Omental fat pad (tissue), 4 donors: Measurements from ENCODE around the gene CYP3A5. TPM values are rescaled to one million over a fixed set of nuclear protein-coding genes. Genes with fewer than 3 reads are reported as not detected.

Experiments used
- ATAC-seq: fragments of 150-250 bp; one replicate; pipeline ENCODE4 v1.9.1; 2016; ENCODE audit warnings: mild to moderate bottlenecking, moderate library complexity; ENCODE audit not compliant: low FRiP score
- DNase-seq: peaks from one replicate; pipeline ENCODE4 v3.0.0-alpha.2; 2019; ENCODE audit warnings: low spot score
- CTCF ChIP-seq, 3 donors: fragments of 450-650 bp; IDR thresholded peaks; one replicate each; pipeline ENCODE4 v1.5.1; 2016 to 2017; ENCODE audit warnings: antibody characterized with exemption in 3 of 3, mild to moderate bottlenecking in 3 of 3, moderate library complexity in 2 of 3
- total RNA-seq, 4 donors: library from RNA; depleted of rRNA; stranded (reverse); fragments of >200 nt; gene quantifications; one replicate each; pipeline ENCODE4 v1.1.0, GENCODE V29; 2016

The CYP3A5 gene
- total RNA-seq, 4 donors from 2014 or later = 6.2 to 92.0 (median 13.8) TPM

- no peak for TF ChIP-seq CTCF (IDR thresholded peaks at IDR 0.05)
- DNase-seq (no peak), ATAC-seq (no peak)
Measured at GRCh38 chr7:99677013-99677647, 2.7 kb downstream of the CYP3A5 start.

- no peak for TF ChIP-seq CTCF (IDR thresholded peaks at IDR 0.05)
- ATAC-seq (no peak), DNase-seq (no peak)
Measured at GRCh38 chr7:99674995-99675742, 4.6 kb downstream of the CYP3A5 start.

GRCh38 chr7:99672573-99672972 lies 7.2 kb downstream of the CYP3A5 start:
- no peak for ATAC-seq
- DNase-seq = no peak
- TF ChIP-seq CTCF (IDR thresholded peaks at IDR 0.05) = no peak

- TF ChIP-seq CTCF (IDR thresholded peaks at IDR 0.05) = no peak
- no peak for DNase-seq
- no peak for ATAC-seq
Measured at GRCh38 chr7:99669782-99670181, 10.0 kb downstream of the CYP3A5 start.

- DNase-seq (no peak), ATAC-seq (no peak)
- TF ChIP-seq CTCF (IDR thresholded peaks at IDR 0.05) = no peak
Measured at GRCh38 chr7:99668541-99668940, 11.3 kb downstream of the CYP3A5 start.

GRCh38 chr7:99667179-99667578 lies 12.6 kb downstream of the CYP3A5 start:
- DNase-seq = no peak
- no peak for TF ChIP-seq CTCF (IDR thresholded peaks at IDR 0.05)
- ATAC-seq = no peak

- ATAC-seq (no peak), DNase-seq (no peak)
- no peak for TF ChIP-seq CTCF (IDR thresholded peaks at IDR 0.05)
Measured at GRCh38 chr7:99666013-99666395, 13.8 kb downstream of the CYP3A5 start.
